Upper lobe of left lung (tissue), 6 donors: ENCODE data around the gene ST6GALNAC3. TPM values are rescaled to one million over a fixed set of nuclear protein-coding genes. Genes with fewer than 3 reads are reported as not detected.

Experiments
- ATAC-seq, 2 donors: fragments of 200-7000 bp; cut with Tn5 transposase; one replicate each; pipeline ENCODE4 v1.9.1; 2022; ENCODE audit warnings: mild to moderate bottlenecking in 2 of 2, moderate library complexity in 2 of 2; ENCODE audit not compliant: low FRiP score in 2 of 2
- DNase-seq, 2 donors: peaks; one replicate each; pipeline ENCODE4 v3.0.0-alpha.2; 2019 to 2020
- H3K27ac ChIP-seq, 4 donors: fragments of 200-600 bp; sonication (generic); one replicate each; pipeline ENCODE4 v1.5.1; 2016 to 2019
- H3K27me3 ChIP-seq, 4 donors: fragments of 200-600 bp; sonication (generic); one replicate each; pipeline ENCODE4 v1.5.1; 2017 to 2019
- H3K36me3 ChIP-seq, 4 donors: fragments of 200-600 bp; sonication (generic); one replicate each; pipeline ENCODE4 v1.5.1; 2016 to 2019
- H3K4me1 ChIP-seq, 4 donors: fragments of 200-600 bp; sonication (generic); one replicate each; pipeline ENCODE4 v1.5.1; 2018 to 2019
- H3K4me3 ChIP-seq, 4 donors: fragments of 200-600 bp; sonication (generic); one replicate each; pipeline ENCODE4 v1.5.1; 2017 to 2019; ENCODE audit warnings: mild to moderate bottlenecking in 2 of 4, moderate library complexity in 1 of 4
- H3K9me3 ChIP-seq, 4 donors: fragments of 200-600 bp; sonication (generic); one replicate each; pipeline ENCODE4 v1.5.1; 2018 to 2019
- EP300 ChIP-seq, 4 donors: sonication (generic); formaldehyde crosslinking; IDR thresholded peaks; one replicate each; pipeline ENCODE4 v1.5.1; 2017; ENCODE audit warnings: antibody characterized with exemption in 4 of 4, control low read depth in 2 of 4
- POLR2A ChIP-seq, 4 donors: fragments of 450-650 bp; IDR thresholded peaks; one replicate each; pipeline ENCODE4 v1.5.1; 2016 to 2017; ENCODE audit warnings: antibody characterized with exemption in 4 of 4, mild to moderate bottlenecking in 2 of 4
- POLR2AphosphoS5 ChIP-seq, 2 donors: sonication (generic); formaldehyde crosslinking; IDR thresholded peaks; one replicate each; pipeline ENCODE4 v1.5.1; 2017; ENCODE audit warnings: antibody characterized with exemption in 2 of 2
- WGBS, 2 donors: methylation state at CpG; one replicate each; pipeline ENCODE4 v1.1.5; 2017 to 2018; 5-methylcytosine and 5-hydroxymethylcytosine counted together
- total RNA-seq, 6 donors: library from RNA; depleted of rRNA in 4 of 6; stranded (reverse); fragments of >200 nt in 4 of 6; gene quantifications; one replicate each; pipeline versions ENCODE4 v1.1.0 to v1.2.1, GENCODE V29; 2016 to 2021
- TF ChIP-seq, protein P1 (sequence below), 6 experiments: fragments of 450-650 bp in 4 of 6; fragments of 200-600 bp in 2 of 6; sonication (generic) in 2 of 6; IDR thresholded peaks; one replicate each; pipeline ENCODE4 v1.5.1; 2016 to 2019; ENCODE audit warnings: antibody characterized with exemption in 6 of 6
- donor health status: DM: no; HTN: no; CAD: no; lungs with moderate emphysema.
- donor health status: DM: no; HTN: yes; CAD: no; lungs with severe emphysema.

Gene ST6GALNAC3
- total RNA-seq, 6 donors from 2014 or later: 5.8 to 13.1 (median 11.3) TPM

DNA sequence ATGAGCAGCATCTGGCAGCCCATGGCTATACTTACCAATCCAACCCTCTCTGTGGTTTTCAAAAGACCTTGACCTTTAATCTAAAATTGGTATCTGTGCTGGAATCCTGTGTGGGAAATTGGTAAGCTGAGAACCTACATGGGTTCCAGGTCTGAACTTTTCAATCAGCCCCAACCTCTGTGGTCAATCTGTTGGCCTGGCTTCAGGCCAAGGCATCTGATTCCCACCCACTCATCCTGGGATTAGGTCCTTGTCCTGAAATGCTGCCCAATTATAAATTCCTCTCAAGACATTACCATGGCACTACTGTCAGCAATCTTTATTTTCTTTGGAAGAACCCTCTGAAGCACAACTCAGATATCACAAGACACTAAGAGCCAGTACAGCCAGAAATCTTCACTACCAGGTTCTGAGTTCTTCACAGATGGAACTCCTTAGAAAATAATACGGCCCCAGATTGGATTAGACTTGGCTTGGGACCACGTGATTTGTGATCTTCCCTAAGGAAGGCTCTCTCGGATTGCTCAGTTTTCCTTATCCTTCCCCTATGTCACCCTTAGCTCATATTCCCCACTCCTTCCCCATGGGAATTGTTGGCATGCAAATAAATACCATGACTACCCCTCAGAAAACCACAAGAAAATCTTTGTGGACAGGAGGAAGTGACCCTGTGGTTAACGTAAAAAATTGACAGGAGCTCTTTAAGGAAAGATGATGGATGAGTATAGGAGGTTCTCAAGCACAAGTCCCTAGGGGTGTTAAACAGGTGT, 584.8 kb downstream of the ST6GALNAC3 start:
- H3K36me3 ChIP-seq: no peaks in the 10 kb centered on the region
- TF ChIP-seq POLR2A (IDR thresholded peaks at IDR 0.05) (no peak), POLR2AphosphoS5 (IDR thresholded peaks at IDR 0.05) (no peak), EP300 (IDR thresholded peaks at IDR 0.05) (no peak)
- TF ChIP-seq, protein P1, sequence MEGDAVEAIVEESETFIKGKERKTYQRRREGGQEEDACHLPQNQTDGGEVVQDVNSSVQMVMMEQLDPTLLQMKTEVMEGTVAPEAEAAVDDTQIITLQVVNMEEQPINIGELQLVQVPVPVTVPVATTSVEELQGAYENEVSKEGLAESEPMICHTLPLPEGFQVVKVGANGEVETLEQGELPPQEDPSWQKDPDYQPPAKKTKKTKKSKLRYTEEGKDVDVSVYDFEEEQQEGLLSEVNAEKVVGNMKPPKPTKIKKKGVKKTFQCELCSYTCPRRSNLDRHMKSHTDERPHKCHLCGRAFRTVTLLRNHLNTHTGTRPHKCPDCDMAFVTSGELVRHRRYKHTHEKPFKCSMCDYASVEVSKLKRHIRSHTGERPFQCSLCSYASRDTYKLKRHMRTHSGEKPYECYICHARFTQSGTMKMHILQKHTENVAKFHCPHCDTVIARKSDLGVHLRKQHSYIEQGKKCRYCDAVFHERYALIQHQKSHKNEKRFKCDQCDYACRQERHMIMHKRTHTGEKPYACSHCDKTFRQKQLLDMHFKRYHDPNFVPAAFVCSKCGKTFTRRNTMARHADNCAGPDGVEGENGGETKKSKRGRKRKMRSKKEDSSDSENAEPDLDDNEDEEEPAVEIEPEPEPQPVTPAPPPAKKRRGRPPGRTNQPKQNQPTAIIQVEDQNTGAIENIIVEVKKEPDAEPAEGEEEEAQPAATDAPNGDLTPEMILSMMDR (IDR thresholded peaks at IDR 0.05): no peak
- H3K4me1 ChIP-seq: no peaks in the 10 kb centered on the region
- H3K9me3 ChIP-seq: peaks cover 0 to 6% (median 0%) of the 10 kb centered on the region in 4 donors
- no peaks in the 10 kb centered on the region for H3K27me3 ChIP-seq
- DNase-seq (no peak), ATAC-seq (no peak)
- H3K4me3 ChIP-seq: no peak overlapping the region
- WGBS, 2 donors: 67 to 85% methylated on average over 4 of the region's 4 CpGs
- H3K27ac ChIP-seq: no peak overlapping the region

DNA sequence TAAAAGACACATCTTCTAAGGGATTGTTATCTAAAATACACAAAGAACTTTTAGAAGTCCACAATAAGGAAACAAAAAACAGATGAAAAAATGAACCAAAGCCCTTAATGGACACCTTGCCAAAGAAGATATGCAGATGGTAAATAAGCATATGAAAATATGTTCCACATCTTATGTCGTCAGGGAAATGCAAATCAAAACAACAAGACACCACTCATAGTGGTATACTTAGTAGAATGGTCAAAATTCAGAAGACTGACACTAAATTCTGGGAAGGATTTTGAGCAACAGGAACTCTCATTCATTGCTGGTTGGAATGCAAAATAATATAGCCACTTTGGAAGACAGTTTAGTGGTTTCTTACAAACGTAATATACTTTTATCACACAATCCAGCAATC, 587.0 kb downstream of the ST6GALNAC3 start:
- H3K4me1 ChIP-seq: no peaks in the 10 kb centered on the region
- no peak overlapping the region for H3K4me3 ChIP-seq
- H3K36me3 ChIP-seq: no peaks in the 10 kb centered on the region
- H3K9me3 ChIP-seq: peaks cover 0 to 6% (median 0%) of the 10 kb centered on the region in 4 donors
- ATAC-seq (no peak), DNase-seq (no peak)
- WGBS, 2 donors: 48 to 50% methylated on average over 2 of the region's 2 CpGs
- no peaks in the 10 kb centered on the region for H3K27me3 ChIP-seq
- TF ChIP-seq POLR2A (IDR thresholded peaks at IDR 0.05) (no peak), POLR2AphosphoS5 (IDR thresholded peaks at IDR 0.05) (no peak), EP300 (IDR thresholded peaks at IDR 0.05) (no peak)
- TF ChIP-seq, protein P1 (IDR thresholded peaks at IDR 0.05): no peak
- no peak overlapping the region for H3K27ac ChIP-seq

DNA sequence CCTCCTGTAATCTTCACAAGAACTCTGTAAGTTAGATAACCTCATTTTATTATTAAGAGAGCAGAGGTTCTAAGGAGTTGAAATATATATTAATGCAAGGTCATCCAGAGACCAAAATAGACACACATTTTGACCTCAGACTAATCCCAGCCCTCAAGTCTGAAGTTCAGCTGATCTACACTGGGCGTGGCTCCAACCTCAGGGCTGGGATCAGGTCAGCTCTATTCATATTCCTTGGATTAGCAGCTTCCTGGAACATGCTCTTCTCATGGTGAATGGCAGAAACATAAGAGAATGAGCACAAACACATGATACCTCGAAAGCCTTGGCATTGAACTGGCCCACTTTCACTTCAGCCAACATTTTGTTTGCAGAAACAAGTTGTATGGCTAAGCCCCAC, 592.0 kb downstream of the ST6GALNAC3 start:
- H3K36me3 ChIP-seq: no peaks in the 10 kb centered on the region
- TF ChIP-seq POLR2A (IDR thresholded peaks at IDR 0.05) (no peak), EP300 (IDR thresholded peaks at IDR 0.05) (no peak), POLR2AphosphoS5 (IDR thresholded peaks at IDR 0.05) (no peak)
- TF ChIP-seq, protein P1 (IDR thresholded peaks at IDR 0.05): no peak
- ATAC-seq: no peak

DNA sequence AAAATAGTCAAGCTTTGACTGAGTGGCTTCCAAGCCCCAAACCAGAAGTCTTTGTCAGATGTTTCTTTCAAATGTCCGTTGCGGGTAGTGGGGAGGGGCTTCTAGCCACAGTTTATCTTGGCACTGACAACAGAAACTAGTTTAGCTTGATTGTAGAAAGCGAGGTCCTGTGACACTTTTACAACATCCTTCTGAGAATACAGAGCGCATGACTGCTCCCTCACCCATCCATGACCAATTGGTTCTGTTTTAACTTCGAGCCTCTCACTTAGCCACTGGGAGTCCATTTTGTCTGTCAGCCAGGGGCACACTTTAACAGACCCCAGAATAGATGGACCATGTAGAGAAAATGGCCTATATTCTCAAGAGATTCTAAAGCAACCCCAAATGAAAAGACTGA, 593.5 kb downstream of the ST6GALNAC3 start:
- H3K36me3 ChIP-seq: no peaks in the 10 kb centered on the region

More for the DNA sequence above, 592.0 kb downstream of the ST6GALNAC3 start:
- Histone ChIP-seq H3K4me3 (no peak overlapping the region), H3K27ac (no peak overlapping the region), H3K27me3 (no peaks in the 10 kb centered on the region), H3K4me1 (no peaks in the 10 kb centered on the region), H3K9me3 (no peaks in the 10 kb centered on the region)
- no peak for DNase-seq
- WGBS, 2 donors: 58 to 82% methylated on average over 2 of the region's 2 CpGs

More for the DNA sequence above, 593.5 kb downstream of the ST6GALNAC3 start:
- TF ChIP-seq POLR2A (IDR thresholded peaks at IDR 0.05) (no peak), EP300 (IDR thresholded peaks at IDR 0.05) (no peak), POLR2AphosphoS5 (IDR thresholded peaks at IDR 0.05) (no peak)
- TF ChIP-seq, protein P1 (IDR thresholded peaks at IDR 0.05): no peak
- Histone ChIP-seq H3K9me3 (no peaks in the 10 kb centered on the region), H3K27ac (no peak overlapping the region), H3K4me1 (no peaks in the 10 kb centered on the region), H3K4me3 (no peak overlapping the region), H3K27me3 (no peaks in the 10 kb centered on the region)
- ATAC-seq (no peak), DNase-seq (no peak)
- WGBS, 2 donors: 53 to 56% methylated on average over 5 of the region's 5 CpGs
